ELR (cell line): ENCODE results near the gene GRM2.
A peak's percentile ranks its signal among the peaks of the same experiment; 100 is the strongest.

Source experiments
- DNase-seq: peaks from one replicate; pipeline ENCODE4 v3.0.0-alpha.2; 2015; ENCODE audit warnings: low read depth

GRM2 gene

DNA sequence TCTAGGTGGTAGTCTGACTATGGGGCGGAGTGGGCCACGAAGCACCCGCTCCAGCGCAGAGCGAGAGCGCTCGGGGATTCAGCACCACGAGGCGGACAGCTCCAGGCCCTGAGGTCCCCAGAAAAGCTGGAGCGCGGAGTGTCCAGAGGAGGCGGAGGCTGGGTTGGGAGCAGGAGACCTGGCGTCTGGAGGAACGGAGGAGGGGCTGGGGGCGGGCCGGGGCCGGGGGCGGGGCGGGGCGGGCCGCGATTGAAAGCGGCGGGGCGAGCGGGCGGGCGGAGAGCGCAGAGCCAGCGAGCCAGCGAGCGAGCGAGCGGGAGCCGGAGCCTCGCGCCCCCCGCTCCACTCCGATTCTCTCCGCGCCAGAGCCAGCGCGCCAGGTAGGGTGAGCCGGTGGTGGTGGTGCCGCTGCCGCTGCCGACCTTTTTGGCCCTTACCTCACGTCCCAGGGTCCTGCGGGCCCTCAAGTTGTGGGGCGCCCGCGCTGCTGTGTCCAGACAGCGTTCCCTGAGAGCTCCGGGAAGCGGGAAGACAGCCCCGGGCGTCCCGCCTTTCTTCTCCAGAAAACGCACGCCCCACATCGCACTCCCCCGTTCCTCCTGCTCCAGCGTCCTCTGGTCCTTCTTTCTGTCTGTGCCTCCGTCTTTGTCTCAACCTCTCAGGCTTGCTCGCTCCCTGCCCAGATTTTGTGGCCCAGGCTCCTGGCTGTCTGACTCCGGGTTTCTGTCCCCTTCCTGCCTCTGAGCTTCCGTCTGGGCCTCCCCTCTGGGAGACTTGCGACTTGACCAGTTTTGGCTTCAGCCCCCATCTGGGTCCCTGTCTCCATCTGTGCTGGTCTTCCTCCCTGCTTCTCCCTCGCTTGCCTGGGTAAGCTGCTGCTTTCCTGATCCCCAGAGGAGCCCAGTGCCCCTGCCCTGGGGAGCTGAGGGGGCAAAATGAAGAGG, at the start of gene GRM2:
TSS of gene GRM2 (plus strand) at position 281 of the 944 bp plus-strand sequence. CDS start 1,916 bp downstream, outside the sequence.
- DNase-seq = peak; percentile 68

DNA sequence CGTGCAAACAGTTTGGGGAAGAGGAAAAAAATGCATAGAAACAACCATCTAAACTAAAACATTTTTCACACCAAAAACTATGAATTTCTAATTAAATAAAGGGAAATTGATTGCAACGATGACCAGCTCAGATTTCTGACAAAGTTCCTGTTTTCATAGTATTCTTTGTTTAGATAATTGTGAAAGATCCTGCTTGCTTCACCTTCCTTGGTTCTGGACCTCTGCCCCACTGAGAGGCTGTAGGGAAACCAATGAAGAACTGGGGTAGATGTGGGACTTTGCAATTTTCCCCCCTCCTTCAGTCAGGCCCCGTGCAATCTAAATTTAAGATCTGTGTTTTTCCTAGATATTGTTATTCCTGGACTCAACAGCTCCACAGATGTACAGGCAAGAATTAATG, 49.6 kb upstream of the GRM2 start:
- DNase-seq = no peak

DNA sequence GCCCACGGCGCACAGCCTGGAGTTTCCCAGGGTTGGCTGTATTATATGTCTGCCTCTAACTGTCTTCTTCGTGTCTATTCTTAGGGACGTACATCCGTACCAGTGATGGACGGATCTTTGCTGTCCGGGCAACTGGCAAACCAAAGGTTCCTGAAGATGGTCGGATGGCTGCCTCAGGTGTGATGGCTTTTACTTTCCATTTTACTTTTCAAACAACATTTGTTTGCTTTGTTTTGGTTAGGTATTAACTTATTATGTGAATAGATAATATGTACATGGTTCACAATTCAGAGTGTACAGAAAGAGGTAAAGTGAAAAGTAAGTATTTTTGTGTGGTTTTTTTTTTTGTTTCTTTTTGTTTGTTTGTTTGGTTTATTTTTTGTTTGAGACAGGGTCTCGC, 46.9 kb upstream of the GRM2 start:
- no peak for DNase-seq

DNA sequence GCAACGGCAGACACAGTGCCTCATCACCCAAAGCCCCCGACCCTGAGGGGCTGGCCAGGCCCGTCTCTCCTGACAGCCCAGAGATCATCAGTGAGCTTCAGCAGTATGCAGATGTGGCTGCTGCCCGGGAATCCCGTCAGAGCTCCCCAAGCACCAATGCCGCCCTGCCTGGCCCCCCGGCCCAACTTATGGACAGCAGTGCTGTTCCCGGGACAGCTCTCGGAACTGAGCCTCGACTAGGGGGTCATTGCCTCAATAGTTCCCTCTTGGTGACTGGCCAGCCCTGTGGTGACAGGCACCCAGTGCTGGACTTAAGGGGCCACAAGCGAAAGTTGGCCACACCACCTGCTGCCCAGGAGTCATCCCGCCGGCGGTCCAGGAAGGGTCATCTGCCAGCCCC, 44.4 kb upstream of the GRM2 start:
- DNase-seq = no peak

DNA sequence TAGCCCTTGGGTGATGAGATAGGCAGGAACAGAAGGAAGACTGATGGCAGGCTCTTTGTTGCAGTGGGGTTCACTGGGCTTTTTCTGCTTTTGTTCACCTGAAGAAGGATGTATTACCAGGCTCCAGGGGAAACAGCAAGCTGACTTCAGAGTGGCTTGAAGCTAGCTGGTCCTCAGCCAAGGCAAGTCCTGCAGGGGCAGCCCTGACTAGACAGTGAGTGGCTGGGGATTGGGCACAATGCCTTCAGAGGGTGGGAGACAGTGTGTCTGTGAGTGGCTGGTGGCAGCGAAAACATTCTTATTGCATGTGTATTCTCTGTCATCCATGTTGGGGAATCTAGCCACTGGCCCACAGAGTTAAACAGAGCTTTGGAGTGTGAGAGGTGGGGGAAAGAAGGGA, 38.1 kb upstream of the GRM2 start:
- DNase-seq = peak; percentile 38

DNA sequence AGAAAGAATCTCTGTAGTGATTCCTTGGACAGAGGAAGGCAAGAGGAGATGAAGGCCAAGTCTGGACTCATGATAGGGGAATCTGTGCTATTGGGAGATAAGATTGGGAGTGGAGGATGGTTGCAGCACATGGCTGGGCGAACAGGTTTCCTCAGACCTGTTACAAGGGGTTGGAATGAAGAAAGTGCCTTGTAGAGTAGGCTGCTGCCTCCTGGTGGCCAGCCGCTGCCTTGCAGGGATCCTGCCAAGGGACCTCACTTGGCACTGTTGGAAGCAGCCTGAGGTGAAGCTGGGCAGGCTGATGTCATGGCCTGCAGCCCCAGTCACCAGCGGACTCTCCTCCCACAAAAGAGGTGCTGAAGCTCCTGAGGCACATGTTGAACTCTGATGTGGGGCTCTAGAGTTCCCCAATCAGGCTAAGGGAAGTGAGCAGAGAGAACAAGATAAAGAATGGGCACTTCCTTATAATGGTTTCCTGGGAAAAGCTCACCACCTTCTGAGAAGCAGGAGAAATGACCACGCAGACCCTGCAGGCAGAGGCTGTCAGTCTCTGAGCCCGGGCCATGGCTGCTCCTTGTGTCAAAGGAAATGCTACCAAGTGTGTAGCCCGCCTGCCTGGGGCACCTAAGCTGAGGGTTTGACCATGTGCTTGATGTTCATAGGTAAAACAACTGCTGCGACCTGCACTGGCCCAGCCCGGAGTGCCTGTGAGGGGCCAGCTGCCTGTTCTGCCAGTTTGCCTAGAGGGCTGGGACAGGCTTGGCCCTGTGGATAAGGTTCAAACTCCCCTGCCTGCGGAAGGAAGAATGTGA, 37.4 kb upstream of the GRM2 start:
- peak; percentile 86 for DNase-seq

DNA sequence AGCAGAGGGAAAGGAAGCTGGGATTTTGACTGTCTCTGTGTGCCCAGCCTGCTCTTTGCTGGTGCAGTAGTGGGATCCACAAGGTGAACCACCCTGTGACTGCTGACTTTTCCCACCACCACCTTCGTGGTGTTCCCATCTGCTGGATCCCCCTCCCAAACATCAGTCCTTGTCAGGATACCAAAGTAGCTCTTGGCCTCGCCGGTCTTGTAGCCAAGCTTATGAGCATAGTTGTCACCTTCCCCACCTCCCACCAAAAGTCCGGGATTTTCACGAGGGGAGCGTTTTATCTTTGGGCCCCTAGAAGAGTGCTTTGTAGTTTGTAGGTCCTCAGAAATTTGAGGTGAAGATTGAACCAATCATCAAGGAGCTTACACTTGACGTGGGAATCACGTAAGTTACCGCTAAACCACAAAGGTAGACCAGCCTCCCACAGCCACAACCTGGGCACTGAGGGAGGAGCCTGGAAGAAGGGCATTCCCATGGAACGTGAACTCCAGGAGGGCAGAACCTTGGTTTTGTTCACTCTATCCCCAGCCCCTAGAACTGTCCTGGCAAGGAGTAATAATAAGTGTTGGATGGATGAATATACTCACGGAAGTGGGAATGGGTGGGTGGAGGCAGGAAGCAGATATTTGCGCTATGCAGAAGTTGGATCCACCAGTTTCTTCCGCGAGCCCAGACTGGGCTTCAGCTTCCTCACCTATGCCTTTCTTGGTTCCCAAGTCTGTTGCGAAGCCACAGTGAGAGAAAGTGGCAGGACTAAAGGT, 36.6 kb upstream of the GRM2 start:
- no peak for DNase-seq

DNA sequence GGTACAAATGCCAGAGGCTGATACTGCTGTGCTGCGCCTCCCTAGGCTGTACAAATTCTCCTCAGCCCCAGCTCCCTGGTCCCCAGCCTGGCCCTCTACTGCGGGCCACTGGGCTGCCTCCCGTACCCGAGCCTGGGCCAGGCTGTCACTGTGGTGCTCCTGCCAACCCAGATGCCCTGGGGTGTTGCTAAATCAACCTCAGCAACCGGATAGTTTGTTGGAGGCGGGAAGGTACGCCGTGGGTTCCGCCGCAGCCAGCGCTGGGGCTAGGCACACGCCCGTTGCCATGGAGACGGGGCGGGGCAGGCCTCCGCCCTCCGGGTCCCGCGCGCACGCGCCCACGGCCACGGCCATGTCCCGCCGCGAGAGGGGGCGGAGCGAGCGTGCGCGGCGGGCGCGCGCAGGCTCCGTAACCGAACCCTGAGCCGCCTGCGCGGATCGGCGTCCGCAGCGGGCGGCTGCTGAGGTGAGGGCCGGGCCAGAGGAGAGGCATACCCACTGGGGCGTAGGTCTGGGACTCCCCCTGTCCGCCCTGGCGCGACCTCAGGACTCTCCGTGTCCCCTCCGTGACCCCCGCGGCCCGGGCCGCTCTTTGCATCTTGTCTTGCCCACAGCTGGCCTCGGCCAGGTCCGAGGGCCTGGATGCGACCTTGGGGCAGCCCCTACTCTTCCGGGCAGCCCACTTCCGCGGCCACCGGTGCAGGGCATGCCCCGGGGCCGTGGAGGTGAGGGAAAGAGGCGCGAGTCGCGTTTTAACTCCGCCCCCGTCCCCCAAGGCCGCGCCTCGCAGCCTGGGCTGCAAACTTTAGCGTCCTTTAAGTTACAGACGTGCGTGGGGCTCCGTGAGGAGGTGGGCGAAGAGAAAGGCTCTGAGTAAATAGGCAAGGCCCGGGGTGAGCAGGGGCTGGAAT, 35.8 kb upstream of the GRM2 start, which contains the start of gene TEX264:
TSS of gene TEX264 (plus strand) at position 430 of the 911 bp plus-strand sequence. CDS start 3,053 bp downstream, outside the sequence.
- peak; percentile 85 for DNase-seq

DNA sequence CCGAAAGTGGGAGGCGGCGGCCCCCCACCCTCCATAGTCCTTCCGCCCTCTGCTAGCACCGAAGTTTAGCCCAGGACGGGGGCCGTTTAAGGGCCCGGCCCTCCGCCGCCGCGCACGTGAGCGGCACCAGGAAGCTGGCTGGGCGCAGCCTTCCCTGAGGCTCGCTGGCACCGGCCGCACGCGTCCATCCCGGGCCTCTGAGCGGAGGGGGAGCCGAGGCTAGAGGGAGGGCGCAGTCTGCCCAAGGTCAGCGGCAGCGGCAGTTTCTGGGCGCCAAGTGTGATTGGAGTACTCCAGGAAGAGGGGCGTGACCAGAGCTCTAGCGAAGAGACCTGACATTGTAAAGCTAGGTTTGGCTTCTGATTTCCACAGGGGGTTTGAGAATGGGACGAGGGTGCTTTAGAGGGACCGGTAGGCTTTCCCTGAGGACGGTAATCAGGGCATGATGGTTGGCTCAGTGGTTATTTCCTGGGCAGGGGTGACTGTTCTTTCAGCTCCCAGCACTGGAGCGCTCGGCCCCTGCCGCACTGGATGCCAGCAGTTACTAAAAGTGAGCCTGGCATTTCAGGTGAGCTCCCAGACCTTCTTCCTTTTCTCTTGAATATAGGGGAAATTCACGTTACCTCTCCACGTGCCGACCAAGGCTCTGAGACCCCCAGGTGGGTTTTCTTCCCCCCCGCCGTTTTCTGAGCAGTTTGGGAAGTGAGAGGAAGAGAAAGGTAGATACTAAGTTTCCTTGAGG, 35.0 kb upstream of the GRM2 start:
- DNase-seq = peak; percentile 83

DNA sequence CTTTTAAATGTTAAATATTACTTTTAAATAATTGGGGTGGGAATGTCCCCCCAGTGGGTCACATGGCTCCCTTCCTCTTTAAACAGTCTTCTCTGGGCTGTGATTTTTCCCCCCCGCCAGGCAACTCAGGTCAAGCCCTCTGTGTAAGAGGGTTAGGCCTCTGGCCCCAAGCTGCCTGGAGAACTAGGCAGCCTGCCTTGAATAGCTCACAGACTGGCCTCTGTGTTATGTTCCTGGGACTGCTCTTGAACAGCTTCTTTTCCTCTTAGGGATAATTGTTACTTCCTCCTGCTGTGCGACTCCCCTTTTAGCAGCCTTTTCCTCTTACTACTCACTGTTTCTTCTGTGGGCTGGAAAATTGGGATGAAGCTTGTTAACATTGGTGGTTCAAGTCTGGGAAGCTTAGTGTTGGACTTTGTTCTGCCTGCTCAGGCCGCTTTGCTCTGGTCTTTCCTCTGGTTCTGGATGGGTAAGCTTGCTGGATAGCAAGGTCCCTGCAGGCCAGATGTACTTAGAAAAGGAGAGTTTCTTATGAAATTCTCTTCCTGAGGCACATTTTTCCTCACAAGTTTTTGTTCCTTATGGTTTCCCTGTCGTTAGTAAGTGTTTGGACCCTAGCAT, 33.6 kb upstream of the GRM2 start:
- no peak for DNase-seq

DNA sequence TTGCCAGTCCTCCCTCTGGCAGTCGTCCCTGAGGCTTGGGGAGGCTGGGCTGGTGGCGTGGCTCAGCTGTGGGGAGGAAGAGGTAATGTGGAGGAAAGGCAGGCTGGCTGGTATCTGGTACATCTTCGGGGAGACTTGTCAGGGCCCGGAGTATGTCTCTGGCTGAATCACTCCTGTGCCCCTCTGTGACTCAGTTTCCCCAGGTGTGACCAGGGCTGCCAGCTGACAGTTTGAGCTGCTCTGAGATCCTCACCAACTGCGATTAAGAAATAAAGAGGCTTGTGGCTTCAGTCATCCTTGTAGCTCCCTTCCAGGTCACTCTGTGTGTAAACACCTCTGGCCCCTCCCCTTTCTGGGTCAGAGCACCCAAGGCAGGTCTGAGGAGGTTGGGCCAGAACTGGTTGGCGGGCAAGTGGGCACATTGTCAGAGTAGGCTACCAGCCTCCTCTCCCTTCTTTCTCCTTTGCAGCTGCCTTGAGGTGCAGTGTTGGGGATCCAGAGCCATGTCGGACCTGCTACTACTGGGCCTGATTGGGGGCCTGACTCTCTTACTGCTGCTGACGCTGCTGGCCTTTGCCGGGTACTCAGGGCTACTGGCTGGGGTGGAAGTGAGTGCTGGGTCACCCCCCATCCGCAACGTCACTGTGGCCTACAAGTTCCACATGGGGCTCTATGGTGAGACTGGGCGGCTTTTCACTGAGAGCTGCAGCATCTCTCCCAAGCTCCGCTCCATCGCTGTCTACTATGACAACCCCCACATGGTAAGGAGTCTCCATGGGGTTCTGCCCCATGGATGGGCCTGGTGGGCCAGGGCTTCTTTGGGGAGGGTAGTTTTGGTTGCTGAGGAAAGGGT, 32.8 kb upstream of the GRM2 start:
- DNase-seq = no peak

DNA sequence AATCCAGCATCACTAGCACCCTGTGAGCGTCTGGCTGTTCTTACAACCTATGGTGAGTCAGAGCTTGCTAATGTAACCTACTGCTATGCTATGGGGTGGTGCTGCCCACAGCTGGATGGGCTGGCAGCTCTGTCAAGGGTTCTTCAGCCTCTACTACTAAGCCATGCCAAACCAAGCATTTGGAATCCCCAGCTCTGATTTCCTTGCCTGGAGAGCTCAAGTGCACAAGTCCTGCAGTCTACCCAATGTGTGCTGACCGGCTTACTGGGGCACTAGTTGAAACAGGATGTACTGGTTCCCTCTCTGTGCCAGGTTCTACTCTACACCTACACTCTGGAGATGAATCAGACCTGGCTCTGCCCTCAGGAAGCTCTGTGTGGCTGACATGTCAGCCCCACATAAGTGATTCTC, 31.7 kb upstream of the GRM2 start:
- DNase-seq = peak; percentile 66

DNA sequence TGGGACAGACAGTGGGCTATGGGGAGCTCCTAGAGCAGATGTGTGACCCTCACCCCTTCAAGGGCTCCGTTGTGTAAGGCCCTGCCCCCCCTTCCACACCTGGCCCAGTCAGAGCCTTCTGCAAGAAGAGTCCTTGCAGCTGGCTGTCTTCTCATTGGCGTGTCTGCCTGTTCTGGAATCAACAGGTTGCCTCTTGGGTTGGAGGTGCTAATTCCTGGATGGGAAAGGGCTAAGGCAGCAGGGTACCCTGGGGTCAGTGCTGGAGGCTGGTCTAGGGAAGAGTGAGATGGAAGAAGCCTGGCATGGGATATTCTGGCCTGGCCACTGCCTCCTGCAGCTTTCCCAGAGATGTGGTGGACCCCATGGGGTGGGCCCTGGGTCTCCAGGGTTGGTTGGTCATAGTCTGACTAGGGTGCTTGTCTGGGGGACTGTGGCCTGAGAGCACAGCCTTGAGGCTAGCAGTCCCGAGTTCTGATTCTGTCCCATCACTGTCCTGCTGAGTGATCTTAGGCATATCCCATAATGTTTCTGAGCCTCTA, 30.7 kb upstream of the GRM2 start:
- no peak for DNase-seq

DNA sequence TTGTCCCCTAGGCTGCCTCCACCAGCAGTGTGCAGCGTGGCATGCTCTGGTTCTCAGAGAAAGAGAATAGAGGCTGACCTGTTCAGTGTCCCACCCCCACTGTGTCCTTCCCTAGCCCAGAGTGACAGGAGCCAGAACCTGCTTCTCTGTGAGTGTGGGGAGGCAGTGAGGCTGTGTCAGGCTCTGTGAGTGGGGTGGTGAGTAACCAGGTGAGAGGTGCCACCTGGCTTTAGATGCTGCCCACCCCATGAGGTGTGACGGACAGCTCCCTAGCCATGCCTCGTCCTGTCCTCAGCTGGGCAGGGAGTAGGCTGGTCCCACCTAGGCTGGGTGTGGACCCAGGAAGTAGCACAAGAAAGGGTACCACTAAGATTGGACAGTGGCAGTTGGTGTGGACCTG, 29.5 kb upstream of the GRM2 start:
- no peak for DNase-seq

DNA sequence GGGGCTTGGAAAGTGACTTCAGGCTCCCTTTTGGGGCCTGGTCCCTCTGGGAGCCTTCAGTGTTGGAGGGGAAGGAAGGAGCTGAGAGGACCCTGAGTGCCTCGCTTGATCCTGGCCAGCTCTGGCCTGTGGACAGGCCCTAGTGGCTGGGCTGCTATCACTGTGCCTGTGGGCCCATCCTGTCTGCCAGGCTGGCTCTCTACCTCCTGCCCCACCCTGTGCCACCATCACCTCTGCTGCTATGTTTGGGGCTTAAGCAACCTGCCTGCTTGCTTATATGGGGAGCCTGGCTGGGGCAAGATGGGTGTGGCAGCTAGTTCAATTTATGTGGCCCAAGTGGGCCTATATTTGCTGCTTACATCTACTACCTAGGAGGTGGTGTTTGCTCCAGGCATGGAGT, 28.7 kb upstream of the GRM2 start:
- no peak for DNase-seq

DNA sequence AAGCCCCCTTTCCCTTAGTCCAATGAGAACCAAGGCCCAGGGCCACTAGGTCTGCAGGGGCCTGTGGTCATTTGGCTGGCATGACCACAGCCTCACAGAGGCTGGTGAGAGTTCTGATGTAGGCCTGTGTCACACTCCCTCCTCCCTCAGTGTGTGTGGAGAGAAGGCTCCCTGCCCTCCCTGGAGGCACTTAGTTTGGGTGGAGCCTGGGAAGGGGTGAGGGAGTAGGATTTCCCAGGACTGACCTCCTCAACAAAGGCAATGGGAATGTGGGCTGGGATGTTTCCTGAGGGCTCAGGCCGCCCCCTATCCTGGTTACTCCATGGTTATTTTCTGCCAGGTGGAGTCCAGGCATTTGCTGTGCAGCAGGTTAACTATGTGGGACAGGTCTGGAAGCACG, 28.2 kb upstream of the GRM2 start:
- peak; percentile 5 for DNase-seq

DNA sequence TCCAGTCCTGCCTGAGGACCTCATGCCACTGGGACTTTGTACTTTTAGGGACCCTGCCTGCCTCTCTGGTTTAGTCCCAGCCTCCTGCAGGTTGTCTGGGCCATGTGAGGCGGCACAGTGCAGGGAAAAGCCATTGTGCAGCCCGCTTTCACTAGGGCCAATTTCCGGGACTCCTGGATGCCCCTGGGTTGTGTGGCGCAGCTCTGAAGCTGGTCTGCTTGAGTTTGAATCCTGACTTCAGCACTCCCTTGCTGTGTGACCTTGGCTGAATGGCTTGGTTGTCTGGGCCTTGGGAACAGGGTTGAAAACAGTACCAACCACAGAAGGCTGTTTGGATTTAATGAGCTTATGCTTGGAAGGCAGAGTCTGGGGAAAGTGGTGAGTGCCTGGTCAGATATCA, 27.6 kb upstream of the GRM2 start:
- DNase-seq = no peak

DNA sequence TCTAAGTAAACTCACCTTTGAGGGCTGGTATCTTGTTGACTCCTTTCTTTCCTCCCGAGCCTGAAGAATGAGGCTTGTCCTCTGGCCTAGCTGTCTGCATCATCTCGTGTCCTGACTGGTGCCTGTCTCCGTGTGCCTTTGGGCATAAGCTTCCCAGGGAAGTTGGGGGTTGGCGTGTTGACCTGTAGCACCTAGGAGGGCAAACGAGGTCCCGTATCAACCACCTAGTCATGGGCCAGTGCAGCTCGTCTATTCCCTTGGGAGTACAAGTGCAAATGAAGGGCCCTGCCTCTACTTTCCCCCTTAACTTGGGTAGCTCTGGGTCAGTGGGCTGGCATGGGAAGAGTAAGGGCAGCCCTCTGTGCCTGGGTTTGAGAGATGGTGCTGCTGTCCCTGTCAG, 27.1 kb upstream of the GRM2 start:
- no peak for DNase-seq

DNA sequence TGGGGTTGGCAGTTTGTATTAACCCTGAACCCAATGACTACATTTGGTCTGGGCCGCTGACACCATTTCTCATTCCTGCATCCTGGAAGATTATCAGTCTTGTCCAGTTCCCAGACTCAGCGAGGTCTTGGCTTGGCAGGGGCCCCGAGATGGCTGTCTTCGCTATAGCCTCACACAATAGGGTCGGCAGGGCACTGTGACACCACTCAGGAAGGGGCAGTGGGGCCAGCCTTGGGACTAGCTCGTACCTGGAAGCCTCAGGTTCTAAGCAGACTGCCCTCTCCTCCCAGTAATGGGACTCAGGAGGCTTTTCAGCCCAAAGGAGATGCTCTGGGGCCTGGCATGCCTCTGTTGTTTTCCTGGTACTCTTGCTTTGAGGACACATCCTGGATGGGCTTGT, 26.7 kb upstream of the GRM2 start:
- DNase-seq = no peak
